Amygdala (tissue), 56 donors: ENCODE results near the gene FAM151A.
"Not testable (repeated sequence)": the region's sequence is repeated elsewhere in the genome, so short reads cannot be mapped to it uniquely, and the experiment has no call there.

Experiments used
- DNase-seq, 56 donors: peaks; one replicate each; lab custom pipeline; 2025; lab: John Stamatoyannopoulos, UW

The FAM151A gene

DNA sequence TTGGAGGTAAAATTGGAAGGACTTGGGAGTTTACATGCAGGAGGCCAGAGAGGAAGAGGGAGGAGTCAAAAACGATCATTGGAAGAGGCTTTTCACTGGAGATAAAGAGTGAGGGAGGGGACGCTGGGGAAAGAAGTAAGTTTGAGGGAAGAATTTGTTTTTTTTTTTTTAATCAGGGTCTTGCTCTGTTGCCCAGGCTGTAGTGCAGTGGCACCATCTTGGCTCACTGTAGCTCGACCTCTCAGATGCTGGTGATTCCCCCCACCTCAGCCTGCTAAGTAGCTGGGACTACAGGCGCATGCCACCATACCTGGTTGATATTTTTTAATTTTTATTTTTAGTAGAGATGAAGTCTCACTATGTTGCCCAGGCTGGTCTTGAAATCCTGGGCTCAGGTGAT lies 17.0 kb upstream of the FAM151A start:
- DNase-seq: no peak

DNA sequence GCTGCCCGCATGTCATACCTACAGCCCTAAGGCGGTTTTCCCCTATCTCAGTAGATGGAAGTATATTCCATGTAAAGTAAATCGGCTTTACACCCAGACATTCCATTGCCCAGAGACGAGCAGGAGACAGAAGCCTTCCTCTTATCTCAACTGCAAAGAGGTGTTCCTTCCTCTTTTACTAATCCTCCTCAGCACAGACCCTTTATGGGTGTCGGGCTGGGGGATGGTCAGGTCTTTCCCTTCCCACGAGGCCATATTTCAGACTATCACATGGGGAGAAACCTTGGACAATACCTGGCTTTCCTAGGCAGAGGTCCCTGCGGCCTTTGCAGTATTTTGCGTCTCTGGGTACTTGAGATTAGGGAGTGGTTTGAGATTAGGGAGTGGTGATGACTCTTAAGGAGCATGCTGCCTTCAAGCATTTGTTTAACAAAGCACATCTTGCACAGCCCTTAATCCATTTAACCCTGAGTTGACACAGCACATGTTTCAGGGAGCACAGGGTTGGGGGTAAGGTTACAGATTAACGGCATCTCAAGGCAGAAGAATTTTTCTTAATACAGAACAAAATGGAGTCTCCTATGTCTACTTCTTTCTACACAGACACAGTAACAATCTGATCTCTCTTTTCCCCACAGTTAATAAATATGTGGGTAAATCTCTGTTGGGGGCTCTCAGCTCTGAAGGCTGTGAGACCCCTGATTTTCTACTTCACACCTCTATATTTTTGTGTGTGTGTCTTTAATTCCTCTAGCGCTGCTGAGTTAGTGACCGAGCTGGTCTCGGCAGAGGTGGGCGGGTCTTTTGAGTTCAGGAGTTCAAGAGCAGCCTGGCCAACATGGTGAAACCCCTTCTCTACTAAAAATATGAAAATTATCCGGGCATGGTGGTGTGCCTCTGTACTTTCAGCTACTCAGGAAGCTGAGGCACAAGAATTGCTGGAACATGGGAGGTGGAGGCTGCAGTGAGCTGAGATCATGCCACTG lies 13.4 kb upstream of the FAM151A start:
- not testable (repeated sequence) for DNase-seq

DNA sequence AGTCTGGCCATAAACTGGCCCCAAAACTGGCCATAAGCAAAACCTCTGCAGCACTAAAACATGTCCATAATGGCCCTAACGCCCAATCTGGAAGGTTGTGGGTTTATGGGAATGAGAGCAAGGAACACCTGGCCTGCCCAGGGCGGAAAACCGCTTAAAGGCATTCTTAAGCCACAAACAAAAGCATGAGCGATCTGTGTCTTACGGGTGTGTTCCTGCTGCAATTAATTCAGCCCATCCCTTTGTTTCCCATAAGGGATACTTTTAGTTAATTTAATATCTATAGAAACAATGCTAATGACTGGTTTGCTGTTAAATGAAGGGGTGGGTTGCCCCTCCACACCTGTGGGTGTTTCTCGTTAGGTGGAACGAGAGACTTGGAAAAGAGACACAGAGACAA lies 12.5 kb upstream of the FAM151A start:
- DNase-seq: not testable (repeated sequence)

DNA sequence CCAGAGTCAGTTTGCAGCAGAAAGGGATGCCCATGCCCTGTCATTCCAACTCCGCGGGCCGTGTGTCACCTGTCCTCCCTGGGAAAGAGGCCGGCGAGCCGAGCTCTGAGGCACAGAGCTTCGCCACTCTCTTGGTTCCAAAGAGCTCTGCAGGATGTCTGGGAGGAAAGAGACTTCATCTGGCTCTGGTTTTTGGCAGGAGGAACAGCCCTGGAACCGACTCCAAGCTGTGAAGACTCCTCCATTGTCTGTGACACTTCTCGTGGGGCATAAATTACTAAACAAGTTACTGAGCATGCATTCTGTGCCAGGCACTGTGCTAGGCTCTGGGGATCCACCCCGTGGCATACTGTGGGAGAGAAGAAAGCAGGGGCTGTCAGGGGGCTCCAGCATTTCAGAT lies 3.9 kb upstream of the FAM151A start:
- DNase-seq: peak in 11 of 56 donors; percentile 1 to 42 (median 8)

DNA sequence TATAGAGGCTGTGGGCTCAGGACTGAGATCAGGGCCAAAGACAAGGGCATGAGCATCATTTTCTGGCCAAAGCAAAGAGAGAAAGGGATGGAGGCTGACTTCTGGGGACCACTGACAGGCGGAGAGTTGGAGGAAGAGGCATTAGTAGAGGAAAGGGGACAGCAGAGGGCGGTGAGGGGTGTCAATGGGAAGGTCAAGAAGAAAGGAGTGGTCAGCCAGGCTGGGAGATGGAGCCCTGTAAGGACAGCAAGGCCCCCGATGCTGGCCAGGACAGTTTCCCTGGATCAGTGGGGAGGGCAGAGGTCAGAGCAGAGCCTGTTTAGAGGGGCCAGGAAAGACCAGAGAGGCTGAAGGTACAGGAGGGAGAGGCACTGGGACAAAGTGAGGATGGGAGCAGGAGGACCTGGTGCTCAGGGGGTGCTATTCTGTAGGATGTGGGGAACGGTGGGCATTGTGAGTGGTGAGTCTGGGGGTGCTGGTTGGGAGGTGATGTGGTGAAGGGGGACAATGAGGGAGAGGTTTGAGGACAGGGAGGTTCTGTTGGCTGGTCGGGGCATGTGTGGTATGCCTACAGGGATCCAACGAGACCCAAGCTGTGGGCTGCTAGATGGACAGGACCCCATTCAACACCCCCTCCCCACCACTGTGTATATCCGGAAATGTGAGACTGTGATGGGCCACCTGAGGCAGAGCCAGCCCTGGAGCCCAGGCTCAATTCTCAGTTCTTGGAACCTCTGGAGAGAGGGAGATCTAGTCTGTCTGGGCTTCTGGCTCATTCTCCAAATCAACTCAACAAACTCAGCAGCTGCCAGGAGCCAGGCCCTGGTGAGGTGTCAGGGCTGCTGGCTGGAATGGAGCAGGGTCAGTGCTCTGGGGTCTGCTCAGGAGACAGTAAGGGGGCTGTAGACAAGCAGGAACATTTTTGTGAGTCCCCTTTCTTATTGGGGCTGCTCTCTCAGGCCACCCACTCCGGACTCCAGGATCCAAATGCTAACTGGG lies 1.4 kb upstream of the FAM151A start:
- DNase-seq: no peak

DNA sequence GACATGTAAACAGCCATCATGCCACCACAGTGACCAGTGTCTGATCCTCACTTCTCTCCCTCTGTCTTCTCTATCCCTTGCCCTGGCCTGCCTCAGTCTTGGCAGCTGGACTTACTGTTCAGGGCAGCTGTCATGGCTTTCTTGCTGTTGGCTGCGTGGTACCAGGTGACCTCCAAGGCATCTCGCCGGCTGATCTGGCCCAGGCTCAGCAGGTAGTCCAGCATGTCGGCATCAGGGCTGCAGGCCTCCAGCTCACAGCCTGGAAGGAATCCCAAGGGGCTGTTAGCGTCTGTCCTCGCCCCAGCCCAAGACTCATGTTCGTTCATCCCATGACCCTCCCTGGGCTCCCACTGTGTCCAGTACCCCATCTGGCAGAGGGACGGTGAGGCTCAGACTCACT lies 3.6 kb downstream of the FAM151A start:
- no peak for DNase-seq

DNA sequence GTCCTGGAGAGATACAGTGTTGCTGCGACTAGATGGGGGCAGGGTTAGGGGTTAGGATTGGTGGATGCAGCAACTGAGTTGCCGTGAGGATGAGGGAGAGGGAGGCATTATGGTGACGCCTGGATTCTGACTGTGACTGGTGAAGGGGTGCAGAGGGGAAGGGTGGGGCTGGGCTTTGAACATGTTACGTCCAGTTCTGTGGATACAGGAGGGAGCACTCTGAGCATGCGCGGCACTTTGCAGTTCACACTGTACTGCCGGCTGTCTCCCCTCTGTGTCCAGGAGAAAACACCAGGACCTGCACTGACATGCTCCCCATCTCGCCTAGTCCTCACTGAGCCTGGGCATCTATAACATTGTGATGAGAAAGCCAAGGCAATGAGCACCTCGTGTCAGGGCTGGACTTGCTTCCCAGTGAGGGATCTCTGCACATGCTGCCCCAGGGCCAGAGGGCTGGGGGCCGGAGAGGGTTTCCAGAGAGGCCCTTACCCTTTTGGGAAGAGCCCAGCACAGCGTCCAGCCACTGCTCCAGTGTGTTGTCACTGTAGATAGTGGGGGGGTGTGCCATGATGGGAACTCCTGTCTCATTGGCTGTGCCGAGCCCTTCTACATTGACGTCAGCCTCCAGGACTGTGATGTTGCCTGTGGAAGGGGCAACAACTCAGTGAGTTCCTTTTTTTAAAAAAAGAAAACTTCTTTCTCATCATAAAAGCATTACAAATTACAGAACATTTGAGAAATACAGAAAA lies 7.6 kb downstream of the FAM151A start:
- no peak for DNase-seq

DNA sequence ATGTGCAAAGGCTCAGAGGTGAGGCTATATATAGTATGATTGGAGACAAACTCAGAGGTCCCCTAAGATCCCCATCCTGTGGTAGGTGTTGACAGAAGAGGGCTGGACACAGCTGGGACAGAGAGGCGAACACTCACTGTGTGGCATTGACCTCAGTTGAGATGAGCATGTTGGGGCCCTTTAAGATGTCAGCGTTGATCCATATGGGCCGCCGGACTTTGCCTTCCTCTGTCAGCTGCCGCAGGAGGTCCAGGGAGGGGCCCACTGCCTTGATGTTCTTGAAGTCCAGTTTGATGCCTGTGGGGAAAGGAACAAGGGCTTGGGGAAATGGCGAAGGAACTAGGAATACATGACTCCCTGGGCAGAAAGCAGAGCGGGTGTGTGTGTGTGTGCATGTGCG lies 8.8 kb downstream of the FAM151A start:
- no peak for DNase-seq

DNA sequence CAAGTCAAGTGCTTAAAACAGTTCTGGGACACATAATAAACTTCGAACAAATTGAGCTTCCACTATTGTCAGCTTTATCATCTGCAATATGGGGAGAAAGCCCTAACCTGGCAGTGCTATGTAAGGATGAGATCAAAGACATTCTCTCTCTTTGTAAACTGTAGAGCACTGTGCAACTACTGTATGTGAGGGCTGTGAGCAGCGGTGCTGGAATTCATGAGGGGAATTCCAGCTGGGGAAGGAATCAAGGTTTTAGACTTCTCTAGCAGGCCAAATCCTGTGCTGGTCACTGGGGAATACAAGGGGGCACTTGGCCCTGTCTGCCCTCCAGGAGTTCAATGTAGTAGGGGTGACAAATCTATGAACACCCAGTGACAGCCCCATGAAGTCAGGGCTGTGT lies 9.3 kb downstream of the FAM151A start:
- DNase-seq: no peak

DNA sequence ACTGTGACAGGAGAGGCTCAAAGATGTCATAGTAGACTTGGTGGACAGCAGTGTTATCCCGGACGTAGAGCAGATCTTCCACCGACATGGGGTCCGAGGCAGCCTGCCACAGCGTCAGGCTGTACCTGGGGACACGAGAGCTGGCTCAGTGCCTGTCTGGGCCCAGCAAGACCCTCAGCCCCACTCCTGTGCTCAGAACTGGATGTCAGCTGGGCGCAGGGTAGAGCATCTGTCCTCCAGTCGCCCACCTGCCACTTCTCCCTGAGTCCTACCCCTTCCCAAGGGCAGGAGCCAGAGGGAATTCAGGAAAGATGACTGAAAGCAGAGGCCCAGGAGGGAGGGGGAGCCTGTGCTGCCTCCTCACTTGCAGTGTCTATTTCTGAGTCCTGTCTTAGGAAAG lies 11.7 kb downstream of the FAM151A start:
- DNase-seq: no peak

DNA sequence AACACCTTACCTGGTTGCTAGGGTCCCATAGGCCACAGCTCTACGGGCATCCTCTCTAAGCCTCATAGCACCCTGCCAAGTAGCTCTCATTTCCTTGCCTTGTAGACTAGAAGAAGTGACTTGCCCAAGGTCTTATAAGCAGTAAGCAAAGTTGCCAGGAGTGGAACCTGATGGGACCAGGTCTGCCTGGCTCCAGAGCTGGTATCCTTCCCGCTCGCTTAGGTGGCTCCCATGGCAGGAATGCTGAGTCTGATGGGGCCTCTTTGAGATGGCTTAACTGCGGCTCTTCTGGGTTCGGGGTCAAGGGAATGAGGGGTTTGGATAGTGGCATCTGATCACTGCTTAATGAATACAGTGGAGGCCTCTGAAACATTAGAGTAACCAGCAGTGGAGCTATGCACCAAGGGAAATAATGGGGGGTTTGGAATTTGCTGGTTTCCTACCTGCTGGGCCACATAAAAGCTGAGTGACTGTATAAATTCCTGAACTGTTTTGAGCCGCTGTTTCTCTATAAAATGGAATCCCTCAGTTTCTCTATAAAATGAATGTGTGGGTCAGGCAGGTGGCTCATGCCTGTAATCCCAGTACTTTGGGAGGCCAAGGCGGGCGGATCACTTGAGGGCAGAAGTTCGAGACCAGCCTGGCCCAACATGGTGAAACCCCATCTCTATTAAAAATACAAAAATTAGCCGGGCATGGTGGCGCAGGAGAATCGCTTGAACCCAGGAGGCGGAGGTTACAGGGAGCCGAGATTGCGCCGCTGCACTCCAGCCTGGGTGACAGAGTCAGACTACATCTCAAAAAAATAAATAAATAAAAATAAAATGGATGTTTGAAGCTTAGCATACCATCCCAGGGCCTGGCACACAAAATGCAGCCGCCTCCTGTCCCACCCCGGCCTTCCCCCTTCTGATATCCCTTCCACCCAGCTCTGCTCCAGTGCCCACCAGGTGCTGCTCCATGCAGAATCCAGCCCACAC lies 12.4 kb downstream of the FAM151A start:
- no peak for DNase-seq

DNA sequence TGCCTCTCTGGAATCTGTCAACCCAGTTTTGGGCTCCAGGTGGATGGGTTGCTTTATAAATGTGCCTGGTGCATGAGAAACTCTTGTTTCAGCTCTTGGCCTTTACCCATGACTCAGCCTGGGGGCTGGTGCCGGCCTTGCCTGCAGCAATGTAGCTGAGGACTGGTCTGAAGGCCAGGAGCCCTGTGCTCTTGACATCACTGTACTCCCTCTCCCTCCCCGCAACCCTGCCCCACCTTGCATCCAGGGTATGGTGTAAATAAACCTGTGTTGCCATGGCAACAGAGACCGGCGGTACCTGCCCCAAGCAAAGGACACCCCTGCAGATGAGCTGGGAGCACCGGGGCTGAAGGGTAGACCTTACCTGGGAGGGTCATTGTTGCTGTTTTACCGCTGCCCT lies 13.3 kb downstream of the FAM151A start:
- DNase-seq: no peak

DNA sequence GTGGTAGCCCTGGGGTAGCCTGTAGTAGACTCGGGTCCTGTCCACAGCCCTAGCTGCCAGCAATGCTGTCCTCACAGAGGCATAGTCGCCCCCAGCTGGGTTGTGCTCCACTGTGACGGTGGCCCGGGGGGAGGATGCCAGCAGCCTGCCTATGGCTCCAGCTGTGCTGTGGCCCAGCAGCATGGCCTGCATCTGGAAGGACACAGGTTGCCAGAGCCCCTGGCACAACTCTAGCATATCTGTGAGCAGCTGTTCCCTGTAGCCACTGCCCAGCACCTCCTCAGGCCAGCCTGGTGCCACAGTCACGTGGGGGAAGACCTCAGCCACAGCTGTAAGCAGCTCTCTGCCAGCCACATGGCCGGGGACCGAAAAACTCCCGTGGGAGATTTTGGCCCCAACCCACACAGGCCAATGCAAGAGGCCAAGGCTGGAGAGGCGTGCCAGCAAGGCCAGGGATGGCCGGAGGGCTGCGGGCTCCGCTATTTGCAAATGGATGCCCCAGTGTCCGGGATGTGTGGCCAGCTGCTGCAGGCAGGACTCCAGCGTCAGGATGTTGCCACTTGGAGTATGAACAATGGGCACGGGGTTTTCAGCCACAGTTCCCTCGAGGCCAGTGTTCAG lies 13.9 kb downstream of the FAM151A start:
- DNase-seq: peak in 45 of 56 donors; percentile 6 to 79 (median 37)

DNA sequence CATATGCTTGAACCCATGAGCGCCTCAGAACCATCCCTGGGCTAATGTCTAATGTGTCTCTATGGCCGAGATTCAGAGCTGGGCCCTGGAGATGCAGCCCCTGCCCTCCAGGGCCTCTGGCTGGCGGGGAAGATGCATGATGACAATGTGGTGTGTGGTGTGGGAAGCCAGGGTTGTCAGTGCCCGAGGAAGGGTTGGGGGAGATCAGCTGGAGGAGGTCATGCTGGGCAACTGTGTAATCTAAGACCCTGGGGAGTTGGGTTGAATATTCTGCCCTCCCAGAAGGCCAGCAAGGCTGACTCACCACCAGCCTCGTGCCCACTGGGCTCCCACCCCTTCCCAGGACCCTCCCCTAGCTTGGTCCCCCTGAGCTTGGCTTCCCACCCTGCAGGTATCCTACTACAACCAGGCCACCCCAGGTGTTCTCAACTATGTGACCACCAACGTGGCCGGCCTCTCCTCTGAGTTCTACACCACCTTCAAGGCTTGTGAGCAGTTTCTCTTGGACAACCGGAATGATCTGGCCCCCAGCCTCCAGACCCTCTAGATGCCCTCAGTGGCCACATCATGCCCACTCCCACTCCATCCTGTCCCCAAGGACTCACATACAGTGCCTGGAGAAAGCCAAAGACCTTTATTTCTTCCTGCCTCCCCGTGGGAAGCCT lies 14.6 kb downstream of the FAM151A start:
- no peak for DNase-seq

DNA sequence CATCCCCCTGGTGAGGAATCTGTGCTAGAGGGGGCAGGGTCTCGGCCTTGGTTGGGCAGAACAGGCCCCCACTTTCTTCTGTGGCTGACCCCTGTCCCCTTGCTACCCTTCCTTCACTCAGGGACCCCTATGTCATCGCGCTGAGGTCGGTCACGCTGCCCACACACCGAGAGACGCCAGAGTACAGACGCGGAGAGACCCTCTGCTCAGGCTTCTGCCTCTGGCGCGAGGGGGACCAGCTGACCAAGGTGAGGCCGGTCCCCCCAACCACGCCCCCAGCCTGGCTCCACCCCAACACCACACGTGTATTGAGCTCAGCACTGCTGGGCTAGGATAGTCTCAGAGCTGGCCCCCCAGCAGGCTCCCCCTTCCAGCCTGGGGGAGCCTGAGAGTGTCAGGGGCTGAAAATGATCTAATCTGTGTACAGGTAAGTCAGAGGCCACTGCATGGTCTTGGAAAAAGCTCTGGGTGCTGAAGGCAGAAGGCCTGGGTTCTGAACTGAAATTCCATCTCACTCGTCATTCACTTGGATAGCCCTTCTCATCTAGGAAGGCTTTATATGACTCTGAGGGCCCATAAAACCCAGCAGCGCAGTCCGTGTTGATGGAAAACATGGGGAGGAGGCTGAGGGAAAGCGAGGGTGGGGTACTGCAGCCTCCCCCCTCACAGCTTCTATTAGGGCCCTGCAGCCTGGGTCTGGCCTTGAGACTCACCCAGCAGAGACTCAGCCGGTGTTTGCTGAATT lies 15.3 kb downstream of the FAM151A start:
- no peak for DNase-seq

DNA sequence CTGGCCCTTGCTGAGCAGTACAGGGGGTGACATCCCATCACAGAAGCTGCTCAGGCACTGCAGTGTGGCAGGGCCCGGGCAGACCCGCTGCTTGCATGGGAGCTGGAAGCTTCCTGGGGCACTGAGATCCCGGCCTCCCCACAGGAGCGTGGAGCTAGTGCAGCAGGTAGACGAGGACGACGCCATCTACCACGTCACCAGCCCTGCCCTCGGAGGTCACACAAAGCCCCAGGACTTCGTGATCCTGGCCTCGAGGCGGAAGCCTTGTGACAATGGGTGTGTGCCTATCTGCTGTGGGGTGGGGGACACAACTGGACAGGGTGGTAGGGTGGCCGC lies 16.4 kb downstream of the FAM151A start:
- no peak for DNase-seq
